Endothelial cell of umbilical vein (primary cell): ENCODE results near the gene CAPN7.

Source experiments
- CTCF ChIP-seq, 2 donors: IDR thresholded peaks; 1 replicate in 1 of 2; 2 replicates in 1 of 2; pipeline ENCODE4 v1.5.1; 2011; ENCODE audit warnings: low read length in 2 of 2, mild to moderate bottlenecking in 2 of 2, moderate library complexity in 2 of 2, control low read depth in 1 of 2, inconsistent platforms in 1 of 2, low read depth in 1 of 2; ENCODE audit not compliant: insufficient read depth in 1 of 2; ENCODE audit errors: extremely low read depth in 1 of 2
- POLR2A ChIP-seq: IDR thresholded peaks from 2 replicates; pipeline ENCODE4 v1.6.1; 2012; ENCODE audit warnings: low read depth, mild to moderate bottlenecking, control low read depth, low read length
- POLR2AphosphoS5 ChIP-seq: IDR thresholded peaks from 2 replicates; pipeline ENCODE4 v1.6.1; 2012; ENCODE audit warnings: low read depth, mild to moderate bottlenecking, control low read depth, low read length, moderate library complexity; ENCODE audit not compliant: insufficient read depth

DNA sequence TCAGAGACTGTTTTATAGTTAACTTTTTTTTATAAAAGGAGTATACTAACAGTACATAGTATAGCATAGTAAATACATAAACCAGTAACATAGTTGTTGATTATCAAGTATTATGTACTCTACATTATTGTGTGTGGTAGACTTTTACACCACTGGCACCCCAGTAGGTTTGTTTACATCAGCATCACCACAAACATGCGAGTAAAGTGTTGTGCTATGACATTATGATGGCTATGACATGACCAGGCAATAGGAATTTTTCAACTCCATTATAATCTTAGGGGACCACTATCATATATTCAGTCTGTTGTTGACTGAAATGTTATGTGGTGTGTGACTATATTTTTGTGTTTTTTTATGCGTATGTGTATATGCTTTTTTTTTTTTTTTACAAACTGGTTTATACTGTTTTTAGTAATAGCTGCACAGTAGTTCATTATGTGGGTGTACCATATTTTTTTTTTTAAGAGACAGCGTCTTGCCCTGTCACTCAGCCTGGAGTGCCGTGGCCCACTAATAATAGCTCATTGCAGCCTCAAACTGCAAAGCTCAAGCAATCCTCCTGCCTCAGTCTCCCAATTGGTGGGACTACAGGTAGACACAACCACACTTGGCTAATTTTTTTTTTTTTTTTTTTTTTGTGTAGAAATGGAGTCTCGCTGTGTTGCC, 1.9 kb downstream of the CAPN7 start:
- no peak for TF ChIP-seq CTCF (IDR thresholded peaks at IDR 0.05; ENCODE audit: extremely low read depth in 1 of 2, insufficient read depth in 1 of 2, low read depth in 1 of 2, low read length in 2 of 2)
- no peak for TF ChIP-seq POLR2AphosphoS5
- TF ChIP-seq POLR2A, result no peak
